NCI-H1436 (cell line): ENCODE results near the gene SEMA5A.

Source experiments
- DNase-seq: peaks from one replicate; lab custom pipeline; 2025; lab: John Stamatoyannopoulos, UW

The SEMA5A gene

DNA sequence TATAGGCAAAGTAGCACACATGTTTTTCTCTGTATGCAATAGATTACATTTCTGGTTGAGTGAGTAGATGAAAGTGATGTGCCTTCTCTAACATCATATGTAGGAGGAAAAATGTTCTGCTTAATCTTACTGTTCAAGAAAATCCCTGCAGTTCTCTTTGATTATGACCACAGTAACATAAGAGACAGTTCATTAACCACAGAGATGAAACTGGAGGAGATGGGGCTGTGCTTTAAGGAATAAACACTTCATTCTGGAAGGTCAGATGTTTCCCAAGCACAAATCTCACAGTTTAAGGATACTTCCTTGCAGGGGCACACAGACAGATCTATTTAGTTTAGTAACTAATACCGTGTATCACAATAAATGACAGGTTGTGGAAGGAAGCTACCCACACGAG is 150.2 kb downstream of the SEMA5A start:
- DNase-seq = no peak

DNA sequence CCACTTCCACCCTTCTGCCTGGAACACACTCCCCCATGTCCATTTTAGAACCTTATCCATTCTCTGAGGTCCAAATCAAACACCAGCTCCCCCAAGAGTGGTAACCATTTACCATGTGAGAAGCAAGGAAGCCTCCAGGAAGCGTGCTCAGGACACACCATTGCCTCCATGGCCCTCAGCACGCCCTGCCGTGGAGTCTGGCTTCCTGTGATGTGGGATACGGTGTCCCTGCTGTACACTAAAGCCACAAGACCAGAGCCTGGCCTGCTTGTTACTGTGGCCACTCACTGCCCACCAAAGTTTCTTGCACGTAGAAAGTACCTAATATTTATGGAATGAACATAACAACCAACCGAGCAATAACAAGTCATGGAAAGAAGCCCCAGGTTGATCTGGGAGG is 151.7 kb downstream of the SEMA5A start:
- no peak for DNase-seq

DNA sequence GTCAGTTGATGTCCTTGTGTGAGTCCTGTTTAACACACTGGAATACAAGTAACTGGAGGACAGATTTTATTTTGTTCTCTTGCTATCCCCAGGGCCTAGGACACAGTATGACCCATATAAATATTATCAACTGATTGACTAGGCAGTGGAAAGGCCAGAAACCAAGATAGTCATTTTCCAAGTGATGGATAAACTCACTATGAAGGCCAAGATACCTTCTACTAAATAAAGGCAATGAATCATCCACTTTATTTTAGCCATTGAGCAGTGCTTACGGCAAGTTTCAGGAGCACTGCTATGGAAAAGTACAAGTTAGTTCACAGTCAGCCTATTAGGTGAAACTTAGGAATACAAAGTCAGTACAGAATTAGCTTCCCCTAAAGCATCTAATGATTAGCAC is 153.2 kb downstream of the SEMA5A start:
- no peak for DNase-seq

DNA sequence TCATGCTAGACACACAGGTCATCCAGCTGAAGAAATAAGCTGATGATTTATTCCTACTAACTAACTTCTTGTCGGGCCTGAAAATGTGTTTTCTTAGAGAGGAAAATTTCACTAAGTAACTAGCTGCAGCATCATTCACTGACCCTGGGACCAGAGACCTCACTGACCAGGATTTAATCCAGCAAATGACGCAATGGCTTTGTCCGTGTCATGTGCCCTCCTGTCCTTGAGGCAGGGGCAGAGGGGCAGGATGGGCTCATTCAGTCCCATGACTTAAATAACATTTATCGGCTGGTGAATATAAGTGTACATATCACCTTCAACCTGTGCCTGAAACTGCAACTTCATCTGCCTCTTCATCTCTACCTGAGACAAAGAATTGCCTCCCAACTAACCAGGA is 154.8 kb downstream of the SEMA5A start:
- no peak for DNase-seq

DNA sequence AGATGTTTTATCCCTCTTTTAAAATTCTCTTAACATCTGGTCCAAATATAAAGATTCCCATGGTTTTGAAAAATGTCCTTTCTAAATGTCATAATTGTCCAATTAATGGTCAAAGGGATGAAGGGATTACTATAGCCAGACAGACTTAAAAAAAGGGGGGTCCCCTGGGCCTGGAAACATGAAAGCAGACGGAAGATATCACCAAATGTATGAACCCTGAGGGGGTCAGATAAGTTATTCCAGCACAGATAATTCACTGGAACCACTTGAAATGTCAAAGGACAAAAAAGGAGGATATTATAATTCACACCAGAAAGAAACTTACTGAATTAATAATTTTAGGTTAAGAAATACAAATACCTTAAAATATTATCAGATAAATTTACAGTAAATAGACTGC is 155.8 kb downstream of the SEMA5A start:
- DNase-seq = no peak

DNA sequence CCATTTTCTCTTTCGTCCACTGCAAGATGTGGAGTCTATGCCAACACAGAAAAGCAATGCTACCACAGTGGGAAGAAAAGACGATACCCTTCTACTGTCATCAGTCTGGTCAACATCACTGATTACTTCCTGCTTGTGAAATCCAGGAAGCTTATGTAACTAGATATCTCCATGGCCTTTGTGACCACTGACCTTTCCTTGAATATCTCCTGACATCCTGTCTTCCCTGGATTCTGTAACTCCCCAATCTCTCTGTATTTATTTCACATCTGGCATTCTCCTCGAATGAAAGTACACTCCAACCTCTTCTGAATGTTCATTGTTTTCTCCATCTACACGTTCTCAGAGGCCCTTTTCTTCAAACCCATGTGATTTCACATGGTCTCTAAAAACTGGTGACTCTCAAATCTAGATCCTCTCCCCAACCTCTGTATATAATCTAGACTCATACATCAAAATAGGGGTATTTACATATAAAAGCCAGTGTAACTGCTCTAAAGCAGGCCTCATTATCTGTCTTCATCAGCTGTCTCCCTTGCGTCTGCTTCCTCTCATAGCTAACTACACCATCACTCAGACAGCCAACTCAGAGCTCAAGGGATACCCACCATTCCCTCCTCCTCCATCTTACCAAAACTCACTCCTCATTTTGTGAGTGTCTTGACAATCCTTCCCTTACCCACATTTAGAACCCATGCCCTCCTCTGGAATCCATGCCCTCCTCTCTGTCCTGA is 156.8 kb downstream of the SEMA5A start:
- no peak for DNase-seq

DNA sequence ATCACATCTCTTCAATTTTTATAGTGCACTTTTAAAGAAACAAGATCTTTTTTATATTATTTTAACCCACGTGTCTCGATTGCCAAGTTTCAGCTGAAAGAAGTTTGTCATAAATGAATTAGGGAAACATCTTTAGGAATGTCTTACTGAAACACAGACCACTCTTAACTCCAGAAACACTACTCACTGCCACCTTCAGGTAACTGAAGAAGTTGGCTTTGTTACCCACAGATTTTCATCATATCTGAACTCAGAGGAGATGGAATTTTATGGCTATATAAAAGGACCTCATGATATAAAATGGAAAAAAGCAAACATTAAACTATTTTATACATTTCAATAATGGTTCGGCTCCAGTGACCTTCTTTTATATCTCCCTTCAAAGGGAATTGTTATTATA is 158.0 kb downstream of the SEMA5A start:
- DNase-seq = no peak

DNA sequence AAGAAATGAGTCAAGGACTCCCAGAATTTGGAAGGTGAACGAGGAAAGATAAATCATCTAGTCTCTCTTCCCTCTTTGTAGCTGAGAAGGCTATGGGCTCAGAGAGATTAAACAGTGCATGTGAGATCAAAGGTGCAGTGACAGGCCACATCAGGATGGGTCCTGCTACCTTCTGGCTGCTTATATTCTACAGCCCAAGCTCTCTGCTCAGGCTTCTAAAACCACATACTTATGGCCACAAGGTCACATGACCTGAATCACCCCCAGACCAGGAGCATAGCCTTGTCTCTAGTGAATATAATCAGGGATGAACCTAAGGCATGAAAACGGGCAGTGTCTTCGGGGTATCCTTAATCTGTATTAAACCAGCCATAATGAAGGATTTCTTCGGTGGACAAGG is 158.9 kb downstream of the SEMA5A start:
- no peak for DNase-seq

DNA sequence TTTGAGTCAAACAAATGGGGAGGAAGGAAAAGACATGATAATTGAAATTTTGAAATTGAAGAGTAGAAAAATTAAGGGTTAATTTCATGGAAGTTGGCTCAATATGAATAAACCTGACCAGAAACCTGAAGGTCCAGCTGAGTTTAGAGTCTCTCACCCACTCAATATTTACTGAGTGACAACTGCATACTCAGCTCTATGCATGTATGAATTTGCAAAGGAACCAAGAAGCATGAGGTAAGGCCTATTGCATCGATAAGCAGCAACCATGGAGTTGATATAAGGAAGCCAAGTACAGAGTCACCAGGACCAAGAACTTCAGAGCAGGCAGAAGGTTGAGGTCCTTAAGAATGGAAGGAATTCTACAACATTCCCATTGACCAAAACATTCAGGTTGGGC is 163.4 kb downstream of the SEMA5A start:
- no peak for DNase-seq

DNA sequence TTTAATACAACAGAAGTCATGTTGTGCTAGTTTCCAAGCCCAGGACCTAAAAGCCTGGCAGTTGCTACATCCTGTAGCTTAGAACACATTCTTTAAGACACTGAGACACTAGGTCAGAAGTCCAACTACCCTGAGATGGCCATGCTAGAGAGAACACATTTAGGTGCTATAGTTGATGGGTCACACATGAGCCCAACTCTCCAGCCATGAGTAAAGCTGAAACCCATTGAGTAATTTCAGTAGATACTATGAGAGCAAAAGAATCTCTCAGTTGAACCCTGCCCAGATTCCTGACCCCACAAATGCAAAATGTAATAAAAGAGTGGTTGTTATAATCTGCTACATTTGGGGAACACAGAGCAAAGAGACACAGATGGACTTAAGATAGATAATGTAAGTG is 164.4 kb downstream of the SEMA5A start:
- no peak for DNase-seq

DNA sequence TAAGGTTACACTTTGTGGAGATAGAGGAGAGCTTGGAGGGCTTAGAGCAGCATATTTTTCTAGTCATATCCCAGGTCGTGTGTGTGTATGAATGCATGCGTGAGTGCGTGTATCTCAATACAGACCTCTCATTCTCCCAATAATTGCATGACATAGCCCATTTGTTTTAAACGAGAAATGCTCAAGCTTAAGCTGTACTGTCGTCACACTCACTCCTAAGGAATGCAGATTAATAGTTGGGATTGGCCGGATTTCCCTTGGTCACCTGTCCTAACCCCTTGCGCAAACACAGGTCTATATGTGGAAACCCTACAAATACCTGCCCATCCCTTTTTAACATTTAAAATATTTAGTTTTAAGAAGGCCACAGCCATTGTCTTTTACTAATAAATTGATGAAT is 165.8 kb downstream of the SEMA5A start:
- DNase-seq = no peak

DNA sequence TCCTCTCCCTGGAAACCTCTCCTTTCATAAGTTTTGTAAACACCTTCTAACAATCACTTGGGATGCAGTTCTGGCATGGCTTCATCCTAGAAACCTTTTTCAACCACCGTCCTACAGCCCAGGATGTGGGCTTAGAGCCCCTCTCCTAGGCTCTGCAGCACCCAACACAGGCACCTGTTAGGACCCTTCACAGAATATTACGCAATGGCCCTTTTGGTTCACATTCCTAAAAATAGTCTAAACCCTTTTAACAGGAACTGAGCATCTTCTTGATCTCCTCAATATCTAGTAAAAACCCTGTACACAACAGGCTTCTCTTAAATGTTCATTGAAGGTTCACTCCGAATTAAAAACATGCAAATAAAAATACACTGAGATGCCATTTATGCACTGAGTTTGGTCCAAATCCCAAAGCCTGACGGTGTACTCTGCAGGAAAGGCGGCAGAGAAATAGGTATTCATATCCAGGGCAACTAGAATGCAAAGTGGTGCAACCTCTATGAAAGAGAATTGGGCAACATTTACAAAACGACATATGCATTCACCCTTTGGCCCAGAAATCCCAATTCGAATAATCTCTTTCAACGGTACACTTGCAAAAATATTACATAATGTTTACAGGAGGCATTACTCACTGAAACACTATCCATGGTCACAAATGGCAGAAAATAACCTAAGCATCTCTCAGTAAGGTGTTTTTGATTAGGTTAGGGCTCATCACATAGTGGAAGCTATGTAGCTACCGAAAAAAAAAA is 169.3 kb downstream of the SEMA5A start:
- no peak for DNase-seq

DNA sequence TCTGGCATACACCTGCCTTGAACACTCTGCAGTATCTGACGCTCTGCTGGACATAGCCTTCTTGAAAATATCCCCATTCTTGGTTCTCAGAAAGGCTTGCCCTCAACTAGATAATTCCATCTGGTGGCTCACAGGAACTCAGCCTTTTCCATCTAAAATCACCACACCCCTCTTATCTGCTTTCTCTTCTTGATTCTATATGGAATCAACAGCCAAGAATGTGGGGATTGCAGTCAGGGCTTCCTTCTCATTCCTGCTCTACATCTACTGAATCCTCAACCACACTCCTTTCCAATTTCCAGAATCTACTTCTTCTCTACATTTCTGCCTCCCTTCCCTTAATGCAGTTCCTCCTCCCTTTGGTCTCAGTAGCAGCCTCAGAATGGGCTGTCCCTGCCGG is 170.1 kb downstream of the SEMA5A start:
- DNase-seq = no peak

DNA sequence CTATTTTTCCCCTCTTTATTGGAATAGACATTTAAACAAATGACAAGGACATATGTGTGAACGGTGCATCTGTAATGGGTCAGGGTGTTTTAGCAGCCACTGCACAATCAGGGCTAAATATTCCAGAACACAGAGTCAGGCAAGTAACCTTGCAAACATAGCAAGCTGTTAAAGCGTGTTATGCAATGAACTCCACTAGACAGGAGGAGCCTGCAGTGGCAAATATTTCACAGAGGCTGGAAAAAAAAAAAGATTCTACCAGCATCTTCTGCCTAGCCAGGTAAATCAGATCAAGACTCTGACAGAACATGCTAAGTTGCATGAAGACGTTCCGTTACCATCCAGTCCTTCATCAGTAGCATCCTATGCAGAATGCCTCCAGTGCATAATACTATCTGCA is 171.8 kb downstream of the SEMA5A start:
- DNase-seq = no peak

DNA sequence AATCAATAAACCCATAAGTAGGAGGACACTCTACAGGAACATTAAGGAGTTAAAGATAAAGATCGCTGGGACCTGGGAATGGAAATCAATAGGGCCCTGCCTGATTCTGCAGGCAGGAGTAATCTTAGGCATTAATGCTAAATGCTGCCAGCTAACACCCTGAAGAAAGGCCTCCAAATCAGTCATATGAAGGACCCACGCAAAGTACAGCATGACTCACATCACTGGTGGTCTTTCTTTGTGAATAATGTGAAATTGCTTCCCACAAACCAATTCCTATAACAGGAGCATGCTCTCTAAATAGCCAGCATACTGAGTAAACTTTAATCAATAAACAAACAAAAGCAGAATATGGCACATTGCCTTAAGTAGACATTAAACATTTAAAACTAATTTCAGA is 172.3 kb downstream of the SEMA5A start:
- DNase-seq = no peak

DNA sequence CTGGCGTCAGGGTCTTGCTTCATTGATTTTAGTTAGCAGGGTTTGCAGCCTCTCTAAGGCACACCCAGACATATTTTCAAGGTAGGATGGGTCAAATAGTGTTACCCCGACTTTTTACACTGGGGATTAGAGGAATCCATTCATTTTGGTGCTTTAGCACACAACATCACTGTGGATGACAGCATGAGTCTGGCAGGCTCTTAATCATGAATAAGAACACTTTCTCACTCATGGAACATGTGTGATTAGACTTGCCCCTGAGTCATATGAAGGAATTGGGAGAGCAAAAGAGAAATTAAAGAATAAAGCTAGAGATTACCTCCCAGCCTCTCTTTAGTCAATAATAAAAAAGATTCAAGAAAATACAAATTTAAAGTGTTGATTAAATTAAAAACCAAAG is 175.6 kb downstream of the SEMA5A start:
- DNase-seq = no peak

DNA sequence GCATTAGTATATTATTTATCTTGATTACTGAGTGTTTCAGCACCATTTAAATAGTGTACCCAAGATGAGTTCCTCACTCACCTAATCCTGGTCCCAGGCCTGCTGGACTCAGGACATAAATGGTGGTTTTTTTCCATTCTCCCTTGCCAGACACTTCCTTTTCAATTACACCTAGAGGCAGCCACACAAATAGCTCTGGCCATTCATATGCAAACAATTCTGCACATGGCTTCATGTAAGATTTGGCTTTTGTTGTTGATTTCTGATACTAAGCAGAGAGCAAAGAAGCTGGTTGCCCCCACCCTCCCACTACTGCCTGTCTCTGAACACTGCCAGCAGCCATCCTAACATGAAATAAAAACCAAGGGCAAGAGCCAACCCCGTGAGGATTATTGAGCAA is 180.4 kb downstream of the SEMA5A start:
- no peak for DNase-seq

DNA sequence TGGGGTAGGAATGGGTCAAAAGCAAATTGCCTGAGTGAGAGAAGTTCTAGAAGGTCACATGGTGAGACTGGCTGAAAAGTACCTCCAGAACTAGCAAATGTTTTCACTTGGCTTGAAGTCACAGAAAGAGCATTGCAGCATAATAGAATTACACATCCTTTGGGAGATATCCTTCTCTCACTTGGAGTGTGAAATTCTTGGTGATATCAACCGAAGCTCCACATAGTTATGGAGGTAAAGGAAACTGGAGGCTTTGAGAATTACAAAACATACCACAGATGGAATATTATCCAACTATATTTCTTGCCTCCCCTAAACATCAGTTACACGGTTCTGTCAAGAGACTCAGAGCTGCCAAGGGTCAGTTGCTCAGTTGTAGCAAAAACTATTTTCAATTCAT is 182.4 kb downstream of the SEMA5A start:
- DNase-seq = no peak

DNA sequence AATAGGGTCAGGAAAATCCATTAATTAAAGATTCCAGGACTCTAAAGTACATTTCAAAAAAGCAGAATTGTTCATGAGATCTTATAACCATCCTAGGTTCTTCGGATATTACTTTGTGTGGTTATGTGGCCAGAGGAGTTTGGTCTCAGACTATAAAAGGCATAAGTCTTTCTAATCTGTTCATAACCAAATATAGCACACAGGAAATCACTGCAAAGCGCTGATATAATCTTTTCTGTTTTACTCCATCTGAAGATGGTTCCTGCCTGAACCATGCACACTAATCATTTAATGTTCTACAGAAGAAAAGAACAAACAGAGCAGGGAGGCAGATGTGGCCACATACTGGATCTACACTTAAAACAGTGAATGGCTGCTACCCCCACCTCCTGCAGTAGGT is 182.8 kb downstream of the SEMA5A start:
- no peak for DNase-seq

DNA sequence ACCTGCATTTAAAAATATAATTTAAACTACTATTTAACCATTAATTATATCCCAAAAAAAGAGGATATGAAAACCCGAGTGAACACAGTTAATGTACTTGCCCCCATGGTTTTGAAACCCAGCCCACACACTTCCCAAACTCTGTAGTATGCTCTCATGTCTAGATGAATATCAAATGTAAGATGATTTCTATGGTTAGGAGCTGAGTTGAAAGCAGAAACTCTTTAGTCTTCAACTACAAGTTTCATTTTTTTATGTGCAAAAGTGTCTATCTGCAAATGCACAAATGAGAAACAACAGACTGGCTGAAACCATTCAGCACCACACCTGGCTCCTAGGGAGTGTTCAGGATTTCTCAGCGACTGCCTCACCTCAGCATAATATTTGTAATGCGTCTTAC is 183.3 kb downstream of the SEMA5A start:
- DNase-seq = no peak

DNA sequence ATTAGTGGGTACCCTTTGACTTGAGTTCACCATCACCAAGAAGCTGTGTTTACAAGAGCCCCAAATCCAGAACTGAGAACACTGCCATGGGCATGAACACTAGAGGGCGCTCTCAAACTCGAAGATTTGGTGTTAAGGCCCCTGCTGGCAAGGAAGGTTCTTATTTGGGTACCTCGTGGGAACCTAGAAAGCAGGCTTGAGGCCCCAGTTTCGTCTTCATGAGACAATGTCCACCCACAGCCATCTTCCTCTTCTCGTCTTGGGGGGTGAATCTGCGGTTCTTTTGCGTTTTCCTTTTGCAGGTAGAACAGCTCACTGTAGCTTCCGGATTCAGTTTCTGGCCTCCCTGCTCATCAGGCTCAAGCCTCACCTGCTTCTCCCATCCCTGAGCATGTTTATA is 184.0 kb downstream of the SEMA5A start:
- DNase-seq = no peak

DNA sequence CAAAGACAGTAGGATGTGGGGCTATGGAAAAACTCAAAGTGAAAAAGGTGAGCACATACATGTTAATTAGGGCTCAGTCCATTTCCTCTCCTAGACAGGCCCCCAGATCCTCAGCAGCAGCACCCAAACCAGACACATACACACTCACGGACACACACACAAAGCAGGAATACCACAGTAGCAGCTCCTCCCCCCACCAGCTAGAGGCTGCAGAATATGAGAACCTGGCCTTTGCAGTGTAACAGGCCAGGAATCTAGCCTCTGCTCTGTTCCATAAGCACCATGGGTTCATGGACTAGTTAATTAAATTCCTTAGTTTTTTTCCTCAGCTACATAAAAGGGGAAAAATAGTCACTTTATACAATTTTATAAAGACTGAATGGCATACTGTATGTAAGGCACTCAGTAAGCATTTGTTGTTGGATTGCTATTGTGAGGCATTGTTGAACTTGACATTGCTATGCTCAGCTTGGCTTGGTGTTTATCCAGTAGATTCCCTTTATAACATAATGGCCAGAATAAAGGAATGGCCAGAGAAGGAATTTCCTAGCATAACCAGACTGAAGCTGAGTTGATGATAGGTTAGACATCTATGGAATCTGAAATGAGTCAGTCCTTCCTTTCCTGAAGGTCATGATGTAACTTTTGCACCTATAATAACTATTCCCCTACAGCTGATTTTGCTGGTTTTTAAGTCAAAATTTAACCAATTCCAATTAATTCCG is 186.8 kb downstream of the SEMA5A start:
- no peak for DNase-seq

DNA sequence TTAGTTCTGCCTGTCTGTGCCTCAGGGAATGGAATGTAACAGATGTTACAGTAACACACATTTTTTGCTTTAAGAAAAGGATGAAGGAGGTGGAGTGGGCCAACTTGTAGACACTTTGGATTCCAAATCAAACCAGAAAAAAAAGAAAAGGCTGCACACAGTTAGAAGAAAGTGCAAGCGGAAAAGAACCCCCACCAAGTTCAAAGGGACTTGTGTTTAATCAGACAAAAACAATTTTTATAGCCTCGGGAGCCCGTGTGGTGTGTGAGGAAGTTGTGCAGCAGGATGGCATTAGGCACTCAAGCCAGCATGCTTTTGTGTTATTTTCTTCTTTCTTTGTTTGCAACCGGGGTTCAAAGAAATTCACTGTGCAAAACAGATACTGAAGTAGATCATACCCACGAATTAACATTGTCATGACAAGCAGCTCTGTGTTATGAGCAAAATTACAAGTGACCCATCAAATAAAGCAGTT is 189.5 kb downstream of the SEMA5A start:
- no peak for DNase-seq
